ENCODE measurements around the gene CRYAA.
"Not testable (repeated sequence)": the region's sequence is repeated elsewhere in the genome, so short reads cannot be mapped to it uniquely, and the experiment has no call there.

The CRYAA gene, protein sequence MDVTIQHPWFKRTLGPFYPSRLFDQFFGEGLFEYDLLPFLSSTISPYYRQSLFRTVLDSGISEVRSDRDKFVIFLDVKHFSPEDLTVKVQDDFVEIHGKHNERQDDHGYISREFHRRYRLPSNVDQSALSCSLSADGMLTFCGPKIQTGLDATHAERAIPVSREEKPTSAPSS

DNA sequence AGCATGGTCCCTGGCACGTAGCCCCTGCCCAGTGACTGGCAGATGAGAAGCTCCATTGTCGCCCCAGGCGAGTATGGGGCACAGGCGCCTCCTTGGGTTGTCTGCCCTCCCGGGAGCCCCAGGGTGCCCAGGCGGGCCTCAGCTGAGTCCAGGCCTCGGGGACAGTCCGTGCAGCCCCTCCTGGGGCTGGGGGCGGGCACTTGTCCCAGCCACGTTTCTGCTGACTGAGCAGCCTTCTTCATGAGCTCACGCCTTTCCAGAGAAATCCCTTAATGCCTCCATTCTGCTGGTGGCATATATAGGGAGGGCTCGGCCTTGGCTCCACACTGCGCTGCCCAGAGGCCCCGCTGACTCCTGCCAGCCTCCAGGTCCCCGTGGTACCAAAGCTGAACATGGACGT lies at the start of gene CRYAA:
CRYAA (plus strand) TSS at position 301 of the 400 bp plus-strand sequence; CDS start at position 393, 92 bp downstream.
- CTCF ChIA-PET; H3K4me1 ChIP-seq (ENCODE audit: control insufficient read depth, insufficient read depth, low read length): not testable (repeated sequence)

DNA sequence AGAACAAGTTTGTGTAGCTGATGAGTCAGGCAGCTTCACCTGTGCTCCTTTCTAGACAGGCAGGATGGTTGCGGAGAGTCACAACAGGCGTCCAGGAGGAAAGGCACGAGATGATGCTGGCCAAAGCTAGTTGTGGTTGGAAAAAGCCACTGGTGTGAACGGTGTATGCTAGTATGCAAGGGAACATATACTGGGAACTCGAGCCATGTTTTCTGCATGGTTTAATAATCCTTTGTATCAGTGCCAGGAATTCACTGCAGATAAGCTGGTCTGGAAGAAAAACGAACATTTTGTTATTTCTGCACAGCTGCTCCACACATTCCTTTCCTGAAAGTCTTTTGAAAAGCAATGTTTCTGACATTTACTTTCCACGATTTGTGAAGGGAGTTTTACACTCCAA lies 38.7 kb upstream of the CRYAA start:
- CTCF ChIA-PET; H3K4me1 ChIP-seq (ENCODE audit: control insufficient read depth, insufficient read depth, low read length); H3K36me3 ChIP-seq (ENCODE audit: control insufficient read depth in 2 of 2, insufficient read depth in 1 of 2, low read length in 2 of 2); H3K4me3 ChIP-seq (ENCODE audit: low read depth, low read length); H3K27ac ChIP-seq (ENCODE audit: extremely low read depth, low read depth, low read length); H3K9me3 ChIP-seq (ENCODE audit: control insufficient read depth, insufficient read depth, low read depth, low read length); POLR2A ChIA-PET: not testable (repeated sequence)

More for the DNA sequence above, at the start of gene CRYAA:
- H3K27ac ChIP-seq (ENCODE audit: extremely low read depth, low read depth, low read length); H3K4me3 ChIP-seq (ENCODE audit: low read depth, low read length); H3K9me3 ChIP-seq (ENCODE audit: control insufficient read depth, insufficient read depth, low read depth, low read length); POLR2A ChIA-PET; H3K36me3 ChIP-seq (ENCODE audit: control insufficient read depth in 2 of 2, insufficient read depth in 1 of 2, low read length in 2 of 2): not testable (repeated sequence)

DNA sequence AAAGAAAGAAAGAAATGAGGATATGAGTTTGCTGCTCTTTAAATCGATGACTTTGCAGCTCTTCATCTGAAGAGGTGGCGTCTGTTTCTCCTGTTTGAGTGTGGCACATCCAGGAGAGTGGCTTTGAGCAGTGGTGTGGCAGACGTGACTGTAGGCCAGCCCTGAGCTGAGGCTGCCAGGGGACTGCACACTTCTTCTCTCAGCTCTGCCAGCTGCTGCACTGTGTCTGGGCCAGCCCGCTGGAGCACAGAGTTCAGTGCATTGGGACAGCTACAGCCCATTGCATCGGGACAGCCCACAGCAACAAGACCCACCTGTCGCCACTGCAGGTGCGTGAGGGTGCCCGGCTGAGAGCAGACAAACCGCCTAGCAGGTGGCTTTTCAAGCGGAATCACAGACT lies 34.3 kb upstream of the CRYAA start:
- POLR2A ChIA-PET; H3K27ac ChIP-seq (ENCODE audit: extremely low read depth, low read depth, low read length); H3K9me3 ChIP-seq (ENCODE audit: control insufficient read depth, insufficient read depth, low read depth, low read length); H3K4me3 ChIP-seq (ENCODE audit: low read depth, low read length); H3K4me1 ChIP-seq (ENCODE audit: control insufficient read depth, insufficient read depth, low read length); CTCF ChIA-PET; H3K36me3 ChIP-seq (ENCODE audit: control insufficient read depth in 2 of 2, insufficient read depth in 1 of 2, low read length in 2 of 2): not testable (repeated sequence)

DNA sequence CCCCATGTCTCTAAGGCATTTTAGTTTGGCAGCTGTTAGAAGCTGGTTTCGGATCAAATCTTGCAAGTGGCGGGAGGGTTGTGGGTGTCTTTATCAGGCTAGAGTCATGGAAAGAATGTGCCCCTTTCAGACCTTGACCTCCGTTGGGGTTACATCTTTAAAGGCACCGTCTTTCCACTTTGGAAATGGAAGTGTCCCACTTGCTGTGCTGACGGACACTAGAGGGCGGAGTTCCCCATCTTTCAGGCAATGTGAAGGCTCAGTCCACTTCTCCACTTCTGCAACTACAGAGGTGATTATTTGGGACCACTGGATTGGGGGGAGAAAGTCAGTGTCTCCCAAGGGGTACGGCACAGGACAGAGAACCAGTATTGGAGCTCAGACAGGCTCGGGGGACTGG lies 29.9 kb upstream of the CRYAA start:
- H3K9me3 ChIP-seq (ENCODE audit: control insufficient read depth, insufficient read depth, low read depth, low read length); H3K4me1 ChIP-seq (ENCODE audit: control insufficient read depth, insufficient read depth, low read length); H3K36me3 ChIP-seq (ENCODE audit: control insufficient read depth in 2 of 2, insufficient read depth in 1 of 2, low read length in 2 of 2); H3K4me3 ChIP-seq (ENCODE audit: low read depth, low read length); CTCF ChIA-PET; H3K27ac ChIP-seq (ENCODE audit: extremely low read depth, low read depth, low read length); POLR2A ChIA-PET: not testable (repeated sequence)

DNA sequence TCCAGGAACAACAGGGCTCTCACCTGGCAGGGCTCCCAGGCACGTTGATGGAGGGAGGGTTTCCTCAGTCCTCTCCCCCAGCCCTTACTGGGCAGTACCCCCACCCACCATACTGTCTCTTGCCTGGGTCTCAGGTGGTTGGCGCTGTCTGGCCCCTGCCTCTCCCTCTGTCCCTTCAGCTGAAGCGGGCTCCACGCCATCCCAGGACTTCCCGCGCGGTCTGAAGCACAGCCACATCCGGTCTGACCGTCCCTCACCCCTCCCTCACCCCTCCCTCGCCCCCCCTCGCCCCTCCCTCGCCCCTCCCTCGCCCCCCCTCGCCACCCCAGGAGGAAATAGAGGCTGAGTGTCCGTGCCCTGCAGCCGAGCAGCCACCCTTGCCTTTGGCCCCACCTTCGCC lies 27.4 kb upstream of the CRYAA start:
- H3K9me3 ChIP-seq (ENCODE audit: control insufficient read depth, insufficient read depth, low read depth, low read length); POLR2A ChIA-PET; H3K4me3 ChIP-seq (ENCODE audit: low read depth, low read length); H3K4me1 ChIP-seq (ENCODE audit: control insufficient read depth, insufficient read depth, low read length); H3K36me3 ChIP-seq (ENCODE audit: control insufficient read depth in 2 of 2, insufficient read depth in 1 of 2, low read length in 2 of 2); CTCF ChIA-PET; H3K27ac ChIP-seq (ENCODE audit: extremely low read depth, low read depth, low read length): not testable (repeated sequence)

DNA sequence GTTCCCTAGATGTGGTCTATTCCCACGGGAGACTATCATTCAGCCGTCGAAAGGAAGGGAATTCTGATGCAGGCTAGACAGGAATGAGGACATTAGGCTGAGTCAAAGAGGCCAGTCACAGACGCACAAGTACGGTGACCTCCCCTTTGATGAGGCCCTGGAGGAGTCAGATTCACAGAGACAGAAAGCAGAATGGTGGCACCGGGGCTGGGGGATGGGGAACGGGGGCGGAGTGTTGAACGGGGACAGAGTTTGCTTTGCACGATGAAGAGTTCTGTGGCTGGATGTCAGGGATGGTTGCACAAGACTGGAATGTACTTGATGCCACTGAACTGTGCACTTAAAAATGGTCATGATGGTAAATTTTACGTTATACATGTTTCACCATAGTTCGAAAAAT lies 22.2 kb upstream of the CRYAA start:
- H3K4me1 ChIP-seq (ENCODE audit: control insufficient read depth, insufficient read depth, low read length); CTCF ChIA-PET; H3K27ac ChIP-seq (ENCODE audit: extremely low read depth, low read depth, low read length); POLR2A ChIA-PET; H3K36me3 ChIP-seq (ENCODE audit: control insufficient read depth in 2 of 2, insufficient read depth in 1 of 2, low read length in 2 of 2); H3K4me3 ChIP-seq (ENCODE audit: low read depth, low read length); H3K9me3 ChIP-seq (ENCODE audit: control insufficient read depth, insufficient read depth, low read depth, low read length): not testable (repeated sequence)

DNA sequence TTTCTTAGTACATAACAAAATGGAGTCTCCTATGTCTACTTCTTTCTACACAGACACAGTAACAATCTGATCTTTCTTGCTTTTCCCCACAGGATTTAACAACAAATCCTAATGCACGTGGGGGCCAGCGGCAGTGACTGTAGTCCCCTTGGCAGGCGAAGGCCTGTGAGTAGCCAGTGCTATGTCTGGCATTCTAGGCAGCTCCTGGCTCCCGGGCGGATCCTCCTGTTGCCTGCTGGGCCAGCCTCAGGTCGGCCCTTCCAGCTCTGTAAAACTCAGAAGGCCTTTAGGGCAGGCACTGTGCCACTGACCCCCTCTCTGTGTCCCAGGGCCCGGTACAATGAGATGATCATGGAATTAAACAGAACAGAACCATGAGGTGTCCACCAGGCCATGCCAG lies 20.8 kb upstream of the CRYAA start:
- H3K4me1 ChIP-seq (ENCODE audit: control insufficient read depth, insufficient read depth, low read length); H3K4me3 ChIP-seq (ENCODE audit: low read depth, low read length); CTCF ChIA-PET; H3K36me3 ChIP-seq (ENCODE audit: control insufficient read depth in 2 of 2, insufficient read depth in 1 of 2, low read length in 2 of 2); H3K9me3 ChIP-seq (ENCODE audit: control insufficient read depth, insufficient read depth, low read depth, low read length); POLR2A ChIA-PET; H3K27ac ChIP-seq (ENCODE audit: extremely low read depth, low read depth, low read length): not testable (repeated sequence)

DNA sequence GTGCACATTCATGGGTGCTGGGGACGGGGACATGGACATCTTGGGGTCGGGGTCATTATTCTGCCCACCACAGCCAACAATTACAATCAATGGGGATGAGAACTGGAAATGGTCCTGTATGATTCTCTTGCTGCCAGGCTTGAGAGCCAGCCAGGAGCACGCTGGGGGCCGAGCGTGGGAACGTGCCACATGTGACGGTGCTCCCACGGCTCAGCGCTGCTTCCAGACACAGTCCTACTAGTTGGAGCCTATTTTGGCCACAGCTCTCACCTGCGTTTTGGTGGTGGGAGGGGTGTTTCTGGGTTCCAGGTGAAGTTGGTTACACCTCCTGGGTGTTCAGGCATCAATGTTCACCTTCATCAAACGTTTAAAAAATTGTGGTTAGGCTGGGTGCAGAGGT lies 19.5 kb upstream of the CRYAA start:
- H3K4me1 ChIP-seq (ENCODE audit: control insufficient read depth, insufficient read depth, low read length); CTCF ChIA-PET: not testable (repeated sequence)

DNA sequence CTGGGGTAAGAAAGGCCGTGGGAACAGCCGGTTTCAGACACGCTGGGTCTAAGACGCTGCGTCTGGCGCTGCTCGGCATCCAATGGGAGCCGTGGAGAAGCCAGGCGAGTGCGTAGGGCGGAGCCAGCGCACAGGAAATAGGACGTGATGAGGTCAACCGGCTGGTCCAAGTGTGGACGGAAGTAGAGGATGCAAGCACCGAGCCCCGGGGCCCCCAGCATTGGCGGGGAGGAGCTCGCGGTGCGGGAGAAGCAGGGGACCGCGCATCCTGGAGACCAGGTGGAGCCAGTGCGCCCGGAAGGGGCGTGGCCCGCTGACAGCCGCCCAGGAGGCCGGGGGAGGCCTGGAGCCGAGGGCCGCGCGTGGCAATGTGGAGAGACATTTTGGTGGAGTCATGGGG lies 15.2 kb upstream of the CRYAA start:
- CTCF ChIA-PET; H3K27ac ChIP-seq (ENCODE audit: extremely low read depth, low read depth, low read length); H3K9me3 ChIP-seq (ENCODE audit: control insufficient read depth, insufficient read depth, low read depth, low read length); H3K4me1 ChIP-seq (ENCODE audit: control insufficient read depth, insufficient read depth, low read length); H3K36me3 ChIP-seq (ENCODE audit: control insufficient read depth in 2 of 2, insufficient read depth in 1 of 2, low read length in 2 of 2); POLR2A ChIA-PET; H3K4me3 ChIP-seq (ENCODE audit: low read depth, low read length): not testable (repeated sequence)

More for the DNA sequence above, 19.5 kb upstream of the CRYAA start:
- H3K27ac ChIP-seq (ENCODE audit: extremely low read depth, low read depth, low read length); H3K9me3 ChIP-seq (ENCODE audit: control insufficient read depth, insufficient read depth, low read depth, low read length); H3K4me3 ChIP-seq (ENCODE audit: low read depth, low read length); H3K36me3 ChIP-seq (ENCODE audit: control insufficient read depth in 2 of 2, insufficient read depth in 1 of 2, low read length in 2 of 2); POLR2A ChIA-PET: not testable (repeated sequence)
